GM12878 (cell line): ENCODE measurements around the gene PSMA7. TPM values are rescaled to one million over a fixed set of nuclear protein-coding genes. Genes with fewer than 3 reads are reported as not detected.

ENCODE experiments used
- ATAC-seq: fragments of 200-7000 bp; cut with Tn5 transposase; 3 replicates; pipeline ENCODE4 v1.9.1; 2020; ENCODE audit warnings: mild to moderate bottlenecking, moderate library complexity
- BruUV-seq: library from RNA; stranded (reverse); fragments of 400-500 nt; replicated peaks from 2 replicates; lab custom pipeline; 2021; lab: Mats Ljungman, UMichigan
- CTCF ChIA-PET: fragments of 300-600 bp; sonication (Branson Sonifier 250); formaldehyde crosslinking; extraction: SDS; loops from one replicate; lab custom pipeline; 2021; ENCODE audit warnings: inconsistent platforms; lab: Yijun Ruan, JAX
- POLR2A ChIA-PET: fragments of 350-600 bp; formaldehyde crosslinking; extraction: SDS; loops from one replicate; lab custom pipeline; 2021; ENCODE audit warnings: inconsistent platforms; lab: Charles Lee
- RAD21 ChIA-PET: fragments of 300-600 bp; sonication (Branson Sonifier 250); formaldehyde crosslinking; loops from one replicate; lab custom pipeline; 2023; ENCODE audit warnings: antibody characterized with exemption; ENCODE audit not compliant: unreplicated experiment; lab: Charles Lee
- SMC1A ChIA-PET: fragments of 300-600 bp; sonication (Branson Sonifier 250); formaldehyde crosslinking; loops from one replicate; lab custom pipeline; 2023; ENCODE audit not compliant: unreplicated experiment, uncharacterized antibody; lab: Charles Lee
- DNase-seq: peaks from one replicate; pipeline ENCODE4 v3.0.0-alpha.2; 2011; ENCODE audit warnings: low read depth, low spot score
- FAIRE-seq: peaks from 3 replicates; lab custom pipeline; 2011; peaks lifted over from hg19 to GRCh38; lab: Jason Lieb, UNC
- H2AFZ ChIP-seq: 2 replicates; pipeline ENCODE4 v1.6.0; 2011; ENCODE audit warnings: low read depth, low read length, control low read depth; ENCODE audit not compliant: control insufficient read depth
- H3K27ac ChIP-seq: 2 replicates; pipeline ENCODE4 v1.5.1; 2011; ENCODE audit warnings: control low read depth; ENCODE audit not compliant: control insufficient read depth, insufficient read depth
- H3K27me3 ChIP-seq, 2 experiments: replicated peaks in 1 of 2; 2 replicates each; pipeline versions ENCODE4 v1.6.0 to v1.6.1; 2011; ENCODE audit warnings: low read length in 1 of 2; ENCODE audit not compliant: control insufficient read depth in 2 of 2, insufficient read depth in 2 of 2
- H3K36me3 ChIP-seq, 2 experiments: 2 replicates each; pipeline ENCODE4 v1.5.1; 2011; ENCODE audit warnings: low read length in 1 of 2; ENCODE audit not compliant: control insufficient read depth in 2 of 2, insufficient read depth in 2 of 2
- H3K4me1 ChIP-seq: 2 replicates; pipeline ENCODE4 v1.6.1; 2011; ENCODE audit warnings: mild to moderate bottlenecking, low read length, moderate library complexity, mixed read lengths; ENCODE audit not compliant: control insufficient read depth, insufficient read depth
- H3K4me2 ChIP-seq: 2 replicates; pipeline ENCODE4 v1.6.0; 2011; ENCODE audit warnings: control low read depth; ENCODE audit not compliant: control insufficient read depth, insufficient read depth
- H3K4me3 ChIP-seq: fragments of 200-600 bp; sonication (generic); 2 replicates; pipeline ENCODE4 v1.5.1; 2016
- H3K79me2 ChIP-seq: 2 replicates; pipeline ENCODE4 v1.6.0; 2011; ENCODE audit warnings: low read length; ENCODE audit not compliant: control insufficient read depth, insufficient read depth
- H3K9ac ChIP-seq: 2 replicates; pipeline ENCODE4 v1.8.0; 2011; ENCODE audit warnings: low read length, control low read depth, mixed read lengths; ENCODE audit not compliant: control insufficient read depth, insufficient read depth
- H3K9me3 ChIP-seq: replicated peaks from 3 replicates; pipeline ENCODE4 v1.5.1; 2011; ENCODE audit warnings: mild to moderate bottlenecking, low read length; ENCODE audit not compliant: control insufficient read depth, insufficient read depth
- H4K20me1 ChIP-seq: 2 replicates; pipeline ENCODE4 v1.6.0; 2011; ENCODE audit not compliant: control insufficient read depth, insufficient read depth
- CREB1 ChIP-seq: IDR thresholded peaks from 2 replicates; pipeline ENCODE4 v1.6.1; 2012; ENCODE audit warnings: low read depth, mild to moderate bottlenecking, inconsistent platforms
- PAX8 ChIP-seq: fragments of 450-650 bp; IDR thresholded peaks from 2 replicates; pipeline ENCODE4 v1.6.1; 2017; ENCODE audit warnings: mild to moderate bottlenecking, moderate library complexity
- TCF3 ChIP-seq: IDR thresholded peaks from 2 replicates; pipeline ENCODE4 v1.6.1; 2012; ENCODE audit warnings: low read depth, mild to moderate bottlenecking, low read length, borderline replicate concordance; ENCODE audit not compliant: insufficient read depth
- WGBS: methylation state at CpG from one replicate; pipeline ENCODE4 v1.1.6; 2016; ENCODE audit warnings: low lambda C conversion rate; ENCODE audit not compliant: insufficient replicate concordance, insufficient coverage; ENCODE audit errors: missing lambda C conversion rate; 5-methylcytosine and 5-hydroxymethylcytosine counted together
- in situ Hi-C: fragments of 300-500 bp; cut with MboI; formaldehyde crosslinking; loops from 9 replicates; pipeline ENCODE4 v1.14.3; 2018; ENCODE audit warnings: mixed read lengths
- intact Hi-C: fragments of 100-400 bp; cut with micrococcal nuclease; formaldehyde crosslinking; loops from one replicate; pipeline ENCODE4 v1.14.2; 2022; ENCODE audit not compliant: unreplicated experiment
- polyA plus RNA-seq, 11 experiments: library from polyadenylated mRNA; depleted of rRNA in 4 of 11; unstranded in 6 of 11; stranded (reverse) in 5 of 11; fragments of >200 nt; fragmentation: Nextera tagmentation in 4 of 11; fragmentation: Illumina TruSeq in 1 of 11; extraction: Ambion mirVana in 4 of 11; extraction: Trizol in 1 of 11; gene quantifications; 1 replicate in 1 of 11; 2 replicates in 10 of 11; pipeline versions ENCODE4 v1.2.1 to v1.2.3, GENCODE V29; 2011 to 2016; ENCODE audit warnings: inconsistent platforms in 2 of 11, missing spikeins in 2 of 11, low read depth in 1 of 11
- total RNA-seq, 4 experiments: library from RNA; depleted of rRNA in 3 of 4; stranded (reverse); fragments of >200 nt in 3 of 4; fragmentation: Illumina TruSeq in 1 of 4; extraction: Trizol in 1 of 4; gene quantifications; 2 replicates each; pipeline versions ENCODE4 v1.2.1 to v1.2.3, GENCODE V29; 2013 to 2021
- TF ChIP-seq, protein P1 (sequence below): IDR thresholded peaks from 2 replicates; pipeline ENCODE4 v1.6.1; 2011; ENCODE audit warnings: borderline replicate concordance, low read depth, mild to moderate bottlenecking, moderate library complexity, low read length; ENCODE audit not compliant: insufficient read depth, poor library complexity, severe bottlenecking

Gene PSMA7
- total and polyA plus RNA-seq, 10 of the 15 experiments (the other 5 are each of a cell fraction or from before 2014, with no cell fraction given): 216 to 857 (median 368) TPM

GRCh38 chr20:62164879-62165761, 21.9 kb upstream of the PSMA7 start:
- 98% methylated on average over 41 of the region's 41 CpGs for WGBS
- no peak overlapping the region for H3K4me3 ChIP-seq
- no peak for ATAC-seq
- POLR2A ChIA-PET: no interaction called here
- RAD21 ChIA-PET: no interaction called here
- H3K4me2 ChIP-seq: no peak overlapping the region
- TF ChIP-seq, protein P1, sequence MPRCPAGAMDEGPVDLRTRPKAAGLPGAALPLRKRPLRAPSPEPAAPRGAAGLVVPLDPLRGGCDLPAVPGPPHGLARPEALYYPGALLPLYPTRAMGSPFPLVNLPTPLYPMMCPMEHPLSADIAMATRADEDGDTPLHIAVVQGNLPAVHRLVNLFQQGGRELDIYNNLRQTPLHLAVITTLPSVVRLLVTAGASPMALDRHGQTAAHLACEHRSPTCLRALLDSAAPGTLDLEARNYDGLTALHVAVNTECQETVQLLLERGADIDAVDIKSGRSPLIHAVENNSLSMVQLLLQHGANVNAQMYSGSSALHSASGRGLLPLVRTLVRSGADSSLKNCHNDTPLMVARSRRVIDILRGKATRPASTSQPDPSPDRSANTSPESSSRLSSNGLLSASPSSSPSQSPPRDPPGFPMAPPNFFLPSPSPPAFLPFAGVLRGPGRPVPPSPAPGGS: peak; percentile 82
- TF ChIP-seq PAX8 (no peak), CREB1 (no peak), TCF3 (0 out of 2 replicates have a peak, but pooled peaks have one; percentile 52)
- CTCF ChIA-PET: no interaction called here
- H3K36me3 ChIP-seq: peaks cover 6 to 36% of the 10 kb centered on the region in 2 experiments; a peak in 3 of 4 replicates
- BruUV-seq: no TSS peak
- in situ Hi-C loops (no loop called here), intact Hi-C loops (no loop called here)
- H3K9ac ChIP-seq: no peak overlapping the region
- no peak for FAIRE-seq
- H2AFZ ChIP-seq: no peak overlapping the region
- H3K9me3 ChIP-seq: no peaks in the 10 kb centered on the region
- no peaks in the 10 kb centered on the region for H3K27me3 ChIP-seq
- SMC1A ChIA-PET: no interaction called here
- H3K4me1 ChIP-seq: no peaks in the 10 kb centered on the region
- DNase-seq: no peak
- H3K79me2 ChIP-seq: no peaks in the 10 kb centered on the region
- no peak overlapping the region for H3K27ac ChIP-seq
- no peaks in the 10 kb centered on the region for H4K20me1 ChIP-seq
